ENCODE data around the gene FOLR2.
"Not testable (repeated sequence)": the region's sequence is repeated elsewhere in the genome, so short reads cannot be mapped to it uniquely, and the experiment has no call there.

FOLR2 gene

DNA sequence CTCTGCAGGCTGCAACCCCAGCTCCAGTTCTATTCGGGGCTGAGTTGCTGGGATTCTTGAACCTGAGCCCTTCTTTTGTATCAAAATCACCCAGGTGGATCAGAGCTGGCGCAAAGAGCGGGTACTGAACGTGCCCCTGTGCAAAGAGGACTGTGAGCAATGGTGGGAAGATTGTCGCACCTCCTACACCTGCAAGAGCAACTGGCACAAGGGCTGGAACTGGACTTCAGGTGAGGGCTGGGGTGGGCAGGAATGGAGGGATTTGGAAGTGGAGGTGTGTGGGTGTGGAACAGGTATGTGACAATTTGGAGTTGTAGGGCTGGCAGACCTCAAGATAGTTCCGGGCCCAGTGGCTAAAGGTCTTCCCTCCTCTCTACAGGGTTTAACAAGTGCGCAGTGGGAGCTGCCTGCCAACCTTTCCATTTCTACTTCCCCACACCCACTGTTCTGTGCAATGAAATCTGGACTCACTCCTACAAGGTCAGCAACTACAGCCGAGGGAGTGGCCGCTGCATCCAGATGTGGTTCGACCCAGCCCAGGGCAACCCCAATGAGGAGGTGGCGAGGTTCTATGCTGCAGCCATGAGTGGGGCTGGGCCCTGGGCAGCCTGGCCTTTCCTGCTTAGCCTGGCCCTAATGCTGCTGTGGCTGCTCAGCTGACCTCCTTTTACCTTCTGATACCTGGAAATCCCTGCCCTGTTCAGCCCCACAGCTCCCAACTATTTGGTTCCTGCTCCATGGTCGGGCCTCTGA, 20.9 kb upstream of the FOLR2 start:
- Histone ChIP-seq H3F3A (ENCODE audit: insufficient read depth, low read length) (no peaks in the 10 kb centered on the region), H3K4me3 (ENCODE audit: low read length) (no peak overlapping the region), H3K4me2 (ENCODE audit: low read depth, low read length) (no peak overlapping the region), H4K20me1 (ENCODE audit: insufficient read depth, low read length) (no peaks in the 10 kb centered on the region), H3K9me3 (replicated peaks; ENCODE audit: insufficient read depth, low read length) (no peaks in the 10 kb centered on the region), H2AFZ (ENCODE audit: low read length) (no peak overlapping the region), H3K4me1 (ENCODE audit: low read length) (no peaks in the 10 kb centered on the region), H3K9ac (ENCODE audit: low read length) (no peak overlapping the region), H3K27ac (ENCODE audit: low read length) (no peak overlapping the region), H3K27me3 (replicated peaks; ENCODE audit: insufficient read depth, low read length) (no peaks in the 10 kb centered on the region), H3K36me3 (replicated peaks; ENCODE audit: insufficient read depth, low read length) (no peaks in the 10 kb centered on the region), H3K9me2 (replicated peaks; ENCODE audit: insufficient read depth, low read length) (no peaks in the 10 kb centered on the region), H3K79me2 (ENCODE audit: low read length) (no peaks in the 10 kb centered on the region)
- DNase-seq = no peak
- TF ChIP-seq EZH2phosphoT487 (IDR thresholded peaks at IDR 0.05; ENCODE audit: low read length) (no peak), EZH2 (optimal IDR thresholded peaks at IDR 0.05; ENCODE audit: low read depth, low read length) (no peak)
- TF ChIP-seq, protein P1, sequence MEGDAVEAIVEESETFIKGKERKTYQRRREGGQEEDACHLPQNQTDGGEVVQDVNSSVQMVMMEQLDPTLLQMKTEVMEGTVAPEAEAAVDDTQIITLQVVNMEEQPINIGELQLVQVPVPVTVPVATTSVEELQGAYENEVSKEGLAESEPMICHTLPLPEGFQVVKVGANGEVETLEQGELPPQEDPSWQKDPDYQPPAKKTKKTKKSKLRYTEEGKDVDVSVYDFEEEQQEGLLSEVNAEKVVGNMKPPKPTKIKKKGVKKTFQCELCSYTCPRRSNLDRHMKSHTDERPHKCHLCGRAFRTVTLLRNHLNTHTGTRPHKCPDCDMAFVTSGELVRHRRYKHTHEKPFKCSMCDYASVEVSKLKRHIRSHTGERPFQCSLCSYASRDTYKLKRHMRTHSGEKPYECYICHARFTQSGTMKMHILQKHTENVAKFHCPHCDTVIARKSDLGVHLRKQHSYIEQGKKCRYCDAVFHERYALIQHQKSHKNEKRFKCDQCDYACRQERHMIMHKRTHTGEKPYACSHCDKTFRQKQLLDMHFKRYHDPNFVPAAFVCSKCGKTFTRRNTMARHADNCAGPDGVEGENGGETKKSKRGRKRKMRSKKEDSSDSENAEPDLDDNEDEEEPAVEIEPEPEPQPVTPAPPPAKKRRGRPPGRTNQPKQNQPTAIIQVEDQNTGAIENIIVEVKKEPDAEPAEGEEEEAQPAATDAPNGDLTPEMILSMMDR (IDR thresholded peaks at IDR 0.05; ENCODE audit: low read length) = no peak

DNA sequence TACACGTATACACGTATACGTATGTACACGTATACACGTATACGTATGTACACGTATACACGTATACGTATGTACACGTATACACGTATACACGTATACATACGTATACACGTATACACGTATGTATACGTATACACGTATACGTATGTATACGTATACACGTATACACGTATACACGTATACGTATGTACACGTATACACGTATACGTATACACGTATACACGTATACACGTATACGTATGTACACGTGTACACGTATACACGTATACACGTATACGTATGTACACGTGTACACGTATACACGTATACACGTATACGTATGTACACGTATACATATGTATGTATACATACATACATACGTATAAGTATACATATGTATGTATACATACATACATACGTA, 15.1 kb upstream of the FOLR2 start:
- not testable (repeated sequence) for H3K27ac ChIP-seq (ENCODE audit: low read length); H3K4me1 ChIP-seq (ENCODE audit: low read length); H3K79me2 ChIP-seq (ENCODE audit: low read length); H3F3A ChIP-seq (ENCODE audit: insufficient read depth, low read length); H4K20me1 ChIP-seq (ENCODE audit: insufficient read depth, low read length); H3K9ac ChIP-seq (ENCODE audit: low read length); H3K4me2 ChIP-seq (ENCODE audit: low read depth, low read length); H3K4me3 ChIP-seq (ENCODE audit: low read length); H3K27me3 ChIP-seq (replicated peaks; ENCODE audit: insufficient read depth, low read length); DNase-seq; H3K9me2 ChIP-seq (replicated peaks; ENCODE audit: insufficient read depth, low read length); H2AFZ ChIP-seq (ENCODE audit: low read length); H3K9me3 ChIP-seq (replicated peaks; ENCODE audit: insufficient read depth, low read length); H3K36me3 ChIP-seq (replicated peaks; ENCODE audit: insufficient read depth, low read length)

DNA sequence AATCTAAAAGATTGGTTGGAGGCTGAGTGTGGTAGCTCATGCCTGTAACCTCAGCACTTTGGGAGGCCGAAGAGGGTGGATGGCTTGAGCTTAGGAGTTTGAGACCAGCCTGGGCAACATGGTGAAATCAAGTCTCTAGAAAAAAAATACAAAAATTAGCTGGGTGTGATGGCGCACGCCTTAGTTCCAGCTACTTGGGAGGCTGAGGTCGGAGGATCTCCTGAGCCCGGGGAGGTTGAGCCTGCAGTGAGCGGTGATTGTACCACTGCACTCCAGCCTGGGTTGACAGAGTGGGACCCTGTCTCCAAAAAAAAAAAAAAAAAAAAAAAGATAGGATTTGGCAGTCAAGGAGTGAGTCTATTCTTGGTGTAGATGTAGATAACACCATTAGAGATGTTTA, 14.0 kb upstream of the FOLR2 start:
- Histone ChIP-seq H2AFZ (ENCODE audit: low read length) (no peak overlapping the region), H3K9ac (ENCODE audit: low read length) (no peak overlapping the region), H3K79me2 (ENCODE audit: low read length) (no peaks in the 10 kb centered on the region), H3K36me3 (replicated peaks; ENCODE audit: insufficient read depth, low read length) (no peaks in the 10 kb centered on the region), H4K20me1 (ENCODE audit: insufficient read depth, low read length) (no peaks in the 10 kb centered on the region), H3F3A (ENCODE audit: insufficient read depth, low read length) (no peaks in the 10 kb centered on the region), H3K27ac (ENCODE audit: low read length) (no peak overlapping the region), H3K4me3 (ENCODE audit: low read length) (no peak overlapping the region), H3K9me3 (replicated peaks; ENCODE audit: insufficient read depth, low read length) (no peaks in the 10 kb centered on the region), H3K9me2 (replicated peaks; ENCODE audit: insufficient read depth, low read length) (no peaks in the 10 kb centered on the region), H3K4me2 (ENCODE audit: low read depth, low read length) (no peak overlapping the region), H3K4me1 (ENCODE audit: low read length) (0 out of 2 replicates have a peak, but pooled peaks cover 5% of the 10 kb centered on the region), H3K27me3 (replicated peaks; ENCODE audit: insufficient read depth, low read length) (no peaks in the 10 kb centered on the region)
- DNase-seq = no peak
- TF ChIP-seq, protein P1 (IDR thresholded peaks at IDR 0.05; ENCODE audit: low read length) = no peak
- TF ChIP-seq EZH2phosphoT487 (IDR thresholded peaks at IDR 0.05; ENCODE audit: low read length) (no peak), EZH2 (optimal IDR thresholded peaks at IDR 0.05; ENCODE audit: low read depth, low read length) (no peak)

DNA sequence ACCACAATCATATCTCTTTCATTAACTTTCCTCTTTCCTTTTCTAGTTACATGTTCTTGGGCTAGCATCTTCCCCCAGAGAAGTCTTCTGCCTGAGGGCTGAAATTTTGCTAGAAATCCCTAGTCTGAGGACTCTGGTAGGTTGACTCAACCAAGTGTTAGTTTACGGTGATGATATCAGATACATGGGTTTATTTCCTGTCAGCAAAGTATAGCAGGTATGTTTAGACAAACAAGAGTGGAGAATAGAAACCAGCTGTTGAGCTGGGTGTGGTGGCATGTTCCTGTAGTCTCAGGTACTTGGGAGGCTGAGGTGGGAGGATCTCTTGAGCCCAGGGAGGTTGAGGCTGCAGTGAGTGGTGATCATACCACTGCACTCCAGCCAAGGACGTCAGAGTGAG, 13.4 kb upstream of the FOLR2 start:
- Histone ChIP-seq H3F3A (ENCODE audit: insufficient read depth, low read length) (no peaks in the 10 kb centered on the region), H3K9ac (ENCODE audit: low read length) (no peak overlapping the region), H3K36me3 (replicated peaks; ENCODE audit: insufficient read depth, low read length) (no peaks in the 10 kb centered on the region), H3K4me2 (ENCODE audit: low read depth, low read length) (no peak overlapping the region), H4K20me1 (ENCODE audit: insufficient read depth, low read length) (no peaks in the 10 kb centered on the region), H3K79me2 (ENCODE audit: low read length) (no peaks in the 10 kb centered on the region), H3K27me3 (replicated peaks; ENCODE audit: insufficient read depth, low read length) (no peaks in the 10 kb centered on the region), H3K9me2 (replicated peaks; ENCODE audit: insufficient read depth, low read length) (no peaks in the 10 kb centered on the region), H2AFZ (ENCODE audit: low read length) (no peak overlapping the region), H3K4me1 (ENCODE audit: low read length) (0 out of 2 replicates have a peak, but pooled peaks cover 5% of the 10 kb centered on the region), H3K27ac (ENCODE audit: low read length) (no peak overlapping the region), H3K9me3 (replicated peaks; ENCODE audit: insufficient read depth, low read length) (no peaks in the 10 kb centered on the region), H3K4me3 (ENCODE audit: low read length) (no peak overlapping the region)
- no peak for TF ChIP-seq EZH2 (optimal IDR thresholded peaks at IDR 0.05; ENCODE audit: low read depth, low read length)
- no peak for TF ChIP-seq EZH2phosphoT487 (IDR thresholded peaks at IDR 0.05; ENCODE audit: low read length)
- TF ChIP-seq, protein P1 (IDR thresholded peaks at IDR 0.05; ENCODE audit: low read length) = no peak
- no peak for DNase-seq

Measured in MM.1S (cell line).